LoVo (cell line): ENCODE results near the gene FAHD1.
"Not testable (repeated sequence)": the region's sequence is repeated elsewhere in the genome, so short reads cannot be mapped to it uniquely, and the experiment has no call there.

Experiments used
- DNase-seq: peaks from one replicate; pipeline ENCODE4 v3.0.0-alpha.2; 2016; ENCODE audit warnings: low spot score

The FAHD1 gene

GRCh38 chr16:1789643-1790045 lies 37.4 kb upstream of the FAHD1 start:
- no peak for DNase-seq

- no peak for DNase-seq
These were observed 36.8 kb upstream of the FAHD1 start for GRCh38 chr16:1790261-1790610.

- DNase-seq: no peak
These were observed 36.3 kb upstream of the FAHD1 start for GRCh38 chr16:1790611-1791255.

- DNase-seq: no peak
These were observed 35.6 kb upstream of the FAHD1 start for GRCh38 chr16:1791256-1791942.

- no peak for DNase-seq
These were observed 34.8 kb upstream of the FAHD1 start for GRCh38 chr16:1791943-1792812.

- no peak for DNase-seq
These were observed 34.0 kb upstream of the FAHD1 start for GRCh38 chr16:1792836-1793577.

- no peak for DNase-seq
These were observed 33.3 kb upstream of the FAHD1 start, which contains the start of gene IGFALS for GRCh38 chr16:1793578-1794220. IGFALS (minus strand) TSS chr16:1793705; CDS start chr16:1793652, 53 bp downstream.

GRCh38 chr16:1794221-1794871 lies 32.7 kb upstream of the FAHD1 start:
- no peak for DNase-seq

GRCh38 chr16:1794908-1795666 lies 31.9 kb upstream of the FAHD1 start:
- no peak for DNase-seq

- DNase-seq: not testable (repeated sequence)
These were observed 27.7 kb upstream of the FAHD1 start for GRCh38 chr16:1799263-1799662.

GRCh38 chr16:1800701-1801100 lies 26.3 kb upstream of the FAHD1 start:
- no peak for DNase-seq

- no peak for DNase-seq
These were observed 19.4 kb upstream of the FAHD1 start for GRCh38 chr16:1807626-1808025.

GRCh38 chr16:1808691-1809090 lies 18.3 kb upstream of the FAHD1 start:
- DNase-seq: no peak

GRCh38 chr16:1809281-1809801 lies 17.7 kb upstream of the FAHD1 start:
- DNase-seq: no peak

GRCh38 chr16:1810106-1810505 lies 16.9 kb upstream of the FAHD1 start:
- no peak for DNase-seq

GRCh38 chr16:1810536-1810935 lies 16.5 kb upstream of the FAHD1 start:
- DNase-seq: no peak

GRCh38 chr16:1812732-1813163 lies 14.3 kb upstream of the FAHD1 start:
- peak; percentile 15 for DNase-seq

- DNase-seq: no peak
These were observed 11.5 kb upstream of the FAHD1 start for GRCh38 chr16:1815461-1815860.

GRCh38 chr16:1816396-1817275 lies 10.4 kb upstream of the FAHD1 start:
- no peak for DNase-seq
